ENCODE data around the gene LRP1. TPM values are rescaled to one million over a fixed set of nuclear protein-coding genes. Genes with fewer than 3 reads are reported as not detected.

LRP1 gene
- total RNA-seq, 1 donor from 2014 or later = 61.0 TPM

DNA sequence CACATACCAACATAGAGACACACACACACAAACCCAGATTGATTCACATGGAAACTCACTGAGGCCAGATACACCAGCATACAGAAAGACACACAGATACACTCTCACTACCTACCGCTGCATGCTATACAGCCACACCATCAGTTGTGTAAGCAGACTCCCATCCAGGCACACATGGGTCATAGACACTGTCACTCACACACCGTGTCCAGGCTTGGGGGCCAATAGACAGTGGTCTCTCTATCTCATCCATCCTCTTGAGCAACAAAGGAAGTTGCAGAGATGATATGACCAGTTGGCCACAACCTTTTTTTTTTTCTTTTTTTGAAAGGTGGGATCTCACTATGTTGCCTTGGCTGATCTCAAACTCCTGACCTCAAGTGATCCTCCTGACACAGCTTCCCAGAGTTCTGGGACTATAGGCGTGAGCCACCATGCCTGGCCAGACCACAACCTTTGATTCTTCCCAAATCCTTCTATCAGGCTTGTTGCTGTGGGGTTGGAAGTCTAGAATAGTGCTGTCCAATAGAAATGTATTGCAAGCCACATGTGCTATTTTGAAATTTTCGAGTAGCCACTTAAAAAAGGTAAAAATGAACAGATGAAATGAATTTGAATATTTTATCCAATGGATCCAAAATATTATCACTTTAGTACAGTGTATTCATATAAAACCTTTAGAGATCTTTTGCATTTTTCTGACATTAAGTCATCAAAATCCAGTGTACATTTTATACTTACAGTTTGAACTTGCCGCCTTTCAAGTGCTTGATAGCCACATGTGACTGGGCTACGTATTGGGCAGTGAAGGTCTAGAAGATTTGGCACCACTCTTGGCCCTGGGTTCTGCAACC, 11.7 kb downstream of the LRP1 start:
- H3K27me3 ChIP-seq (ENCODE audit: low read depth) = no peaks in the 10 kb centered on the region
- H3K27ac ChIP-seq (replicated peaks) = peak overlapping the region; percentile 99
- H3K36me3 ChIP-seq = peaks cover 57% of the 10 kb centered on the region
- TF ChIP-seq, protein P1, sequence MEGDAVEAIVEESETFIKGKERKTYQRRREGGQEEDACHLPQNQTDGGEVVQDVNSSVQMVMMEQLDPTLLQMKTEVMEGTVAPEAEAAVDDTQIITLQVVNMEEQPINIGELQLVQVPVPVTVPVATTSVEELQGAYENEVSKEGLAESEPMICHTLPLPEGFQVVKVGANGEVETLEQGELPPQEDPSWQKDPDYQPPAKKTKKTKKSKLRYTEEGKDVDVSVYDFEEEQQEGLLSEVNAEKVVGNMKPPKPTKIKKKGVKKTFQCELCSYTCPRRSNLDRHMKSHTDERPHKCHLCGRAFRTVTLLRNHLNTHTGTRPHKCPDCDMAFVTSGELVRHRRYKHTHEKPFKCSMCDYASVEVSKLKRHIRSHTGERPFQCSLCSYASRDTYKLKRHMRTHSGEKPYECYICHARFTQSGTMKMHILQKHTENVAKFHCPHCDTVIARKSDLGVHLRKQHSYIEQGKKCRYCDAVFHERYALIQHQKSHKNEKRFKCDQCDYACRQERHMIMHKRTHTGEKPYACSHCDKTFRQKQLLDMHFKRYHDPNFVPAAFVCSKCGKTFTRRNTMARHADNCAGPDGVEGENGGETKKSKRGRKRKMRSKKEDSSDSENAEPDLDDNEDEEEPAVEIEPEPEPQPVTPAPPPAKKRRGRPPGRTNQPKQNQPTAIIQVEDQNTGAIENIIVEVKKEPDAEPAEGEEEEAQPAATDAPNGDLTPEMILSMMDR (IDR thresholded peaks at IDR 0.05; ENCODE audit: borderline replicate concordance) = no peak
- intact Hi-C loops (cut with micrococcal nuclease) = no loop called here
- no peak overlapping the region for H3K4me3 ChIP-seq
- H3K9me3 ChIP-seq (replicated peaks) = no peaks in the 10 kb centered on the region
- DNase-seq = no peak
- H3K4me1 ChIP-seq = peaks cover 96% of the 10 kb centered on the region

DNA sequence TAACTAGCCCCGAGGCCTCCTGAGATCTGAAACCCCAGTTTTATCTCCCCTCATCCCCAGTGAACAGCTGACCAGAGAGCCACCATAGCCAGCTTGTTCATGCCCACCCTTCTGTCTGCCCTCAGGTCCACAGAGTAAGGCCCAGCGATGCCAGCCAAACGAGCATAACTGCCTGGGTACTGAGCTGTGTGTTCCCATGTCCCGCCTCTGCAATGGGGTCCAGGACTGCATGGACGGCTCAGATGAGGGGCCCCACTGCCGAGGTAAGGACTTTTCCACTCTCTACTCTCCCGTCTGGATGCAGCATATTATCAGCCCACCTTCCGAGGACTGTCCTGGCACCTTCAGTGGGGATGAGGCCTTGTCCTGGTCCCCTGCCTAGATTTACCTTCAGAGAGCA, 13.0 kb downstream of the LRP1 start:
- Histone ChIP-seq H3K27me3 (ENCODE audit: low read depth) (no peaks in the 10 kb centered on the region), H3K36me3 (peaks cover 69% of the 10 kb centered on the region), H3K27ac (replicated peaks) (peak overlapping the region; percentile 99), H3K4me3 (no peak overlapping the region), H3K9me3 (replicated peaks) (no peaks in the 10 kb centered on the region), H3K4me1 (peaks cover 96% of the 10 kb centered on the region)
- no peak for DNase-seq
- intact Hi-C loops (cut with micrococcal nuclease) = no loop called here
- TF ChIP-seq, protein P1 (IDR thresholded peaks at IDR 0.05; ENCODE audit: borderline replicate concordance) = no peak

DNA sequence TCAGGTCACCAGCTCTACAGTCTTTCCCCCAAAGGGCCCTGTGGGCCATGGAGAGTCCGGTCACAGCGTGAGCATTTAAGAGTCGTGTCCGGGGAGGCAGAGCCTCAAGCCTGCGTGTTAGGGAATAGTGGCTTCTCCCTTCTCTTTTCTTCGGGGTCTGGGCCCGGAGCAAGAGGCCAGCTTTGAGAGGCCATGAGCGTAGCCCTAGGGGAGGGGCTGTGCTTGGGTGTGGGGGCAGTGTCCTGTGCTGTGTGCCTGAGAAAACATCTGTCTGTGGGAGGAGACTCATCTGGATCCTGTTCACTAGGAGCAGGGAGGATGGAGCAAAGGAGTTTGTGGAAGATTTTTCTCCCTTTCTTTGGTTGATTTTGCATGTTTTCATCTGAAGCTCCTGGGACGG, 13.8 kb downstream of the LRP1 start:
- Histone ChIP-seq H3K4me1 (peaks cover 96% of the 10 kb centered on the region), H3K4me3 (no peak overlapping the region), H3K36me3 (peaks cover 76% of the 10 kb centered on the region), H3K27me3 (ENCODE audit: low read depth) (no peaks in the 10 kb centered on the region), H3K27ac (replicated peaks) (peak overlapping the region; percentile 99), H3K9me3 (replicated peaks) (no peaks in the 10 kb centered on the region)
- TF ChIP-seq, protein P1 (IDR thresholded peaks at IDR 0.05; ENCODE audit: borderline replicate concordance) = no peak
- intact Hi-C loops (cut with micrococcal nuclease) = no loop called here
- DNase-seq = no peak

DNA sequence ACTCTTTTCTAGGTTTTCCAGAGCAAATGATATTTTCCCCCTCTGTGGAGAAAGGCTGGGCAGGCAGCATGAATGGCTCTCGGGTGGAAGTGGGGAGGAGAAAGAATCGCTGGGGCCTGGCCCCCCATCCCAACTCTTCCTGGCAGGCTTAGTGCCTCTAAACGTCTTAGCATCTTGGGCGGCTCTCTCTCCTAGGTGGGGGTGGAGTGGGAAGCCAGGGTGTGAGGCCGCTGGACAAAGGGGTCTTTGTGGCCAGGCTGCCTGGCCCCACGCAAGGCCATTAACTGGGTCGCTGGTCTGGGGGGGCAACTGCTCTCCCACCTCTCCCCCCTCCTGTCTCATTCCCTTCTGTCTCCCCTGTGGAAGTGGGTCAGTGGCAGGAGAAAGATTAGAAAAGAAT, 14.4 kb downstream of the LRP1 start:
- intact Hi-C loops (cut with micrococcal nuclease) = no loop called here
- no peaks in the 10 kb centered on the region for H3K27me3 ChIP-seq (ENCODE audit: low read depth)
- no peak overlapping the region for H3K4me3 ChIP-seq
- H3K9me3 ChIP-seq (replicated peaks) = no peaks in the 10 kb centered on the region
- peaks cover 96% of the 10 kb centered on the region for H3K4me1 ChIP-seq
- peak overlapping the region; percentile 99 for H3K27ac ChIP-seq (replicated peaks)
- H3K36me3 ChIP-seq = peaks cover 76% of the 10 kb centered on the region
- DNase-seq = no peak
- TF ChIP-seq, protein P1 (IDR thresholded peaks at IDR 0.05; ENCODE audit: borderline replicate concordance) = no peak

DNA sequence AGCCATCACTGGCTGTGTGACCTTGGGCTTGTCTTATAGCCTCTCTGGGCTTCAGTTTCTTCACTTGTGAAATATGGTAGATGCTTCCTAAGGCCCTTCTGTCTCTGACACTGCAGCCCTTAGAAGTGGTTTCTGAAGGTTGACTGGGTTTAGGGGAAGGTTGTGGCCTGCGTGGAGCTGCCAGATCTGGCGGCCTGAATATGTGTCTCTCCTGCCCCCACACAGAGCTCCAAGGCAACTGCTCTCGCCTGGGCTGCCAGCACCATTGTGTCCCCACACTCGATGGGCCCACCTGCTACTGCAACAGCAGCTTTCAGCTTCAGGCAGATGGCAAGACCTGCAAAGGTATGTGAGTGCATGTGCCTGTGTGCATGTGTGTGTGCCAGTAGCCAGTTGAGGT, 15.2 kb downstream of the LRP1 start:
- Histone ChIP-seq H3K27ac (replicated peaks) (peak overlapping the region; percentile 99), H3K4me1 (peaks cover 96% of the 10 kb centered on the region), H3K4me3 (no peak overlapping the region), H3K27me3 (ENCODE audit: low read depth) (no peaks in the 10 kb centered on the region), H3K9me3 (replicated peaks) (no peaks in the 10 kb centered on the region), H3K36me3 (peaks cover 76% of the 10 kb centered on the region)
- TF ChIP-seq, protein P1 (IDR thresholded peaks at IDR 0.05; ENCODE audit: borderline replicate concordance) = no peak
- intact Hi-C loops (cut with micrococcal nuclease) = no loop called here
- no peak for DNase-seq
